Mesendoderm (in vitro differentiated cells): ENCODE data around the gene SHLD3.
"Not testable (repeated sequence)": the region's sequence is repeated elsewhere in the genome, so short reads cannot be mapped to it uniquely, and the experiment has no call there.

Source experiments
- DNase-seq: peaks from one replicate; pipeline ENCODE4 v3.0.0; 2013
- H2AK5ac ChIP-seq: 2 replicates; pipeline ENCODE4 v1.6.1; 2013; ENCODE audit warnings: low read length, inconsistent platforms
- H2BK120ac ChIP-seq: 2 replicates; pipeline ENCODE4 v1.6.1; 2013; ENCODE audit warnings: low read depth, mild to moderate bottlenecking, low read length, moderate library complexity, mixed read lengths
- H2BK15ac ChIP-seq: replicated peaks from 2 replicates; pipeline ENCODE4 v1.6.1; 2013; ENCODE audit warnings: low read depth, mild to moderate bottlenecking, moderate library complexity
- H2BK5ac ChIP-seq: 2 replicates; pipeline ENCODE4 v1.6.1; 2013; ENCODE audit warnings: low read length, inconsistent platforms
- H3K18ac ChIP-seq: 2 replicates; pipeline ENCODE4 v1.6.1; 2013; ENCODE audit warnings: mild to moderate bottlenecking, low read length, mixed read lengths
- H3K23ac ChIP-seq: one replicate; pipeline ENCODE4 v1.6.1; 2013; ENCODE audit warnings: low read length
- H3K27ac ChIP-seq: 2 replicates; pipeline ENCODE4 v1.5.1; 2013; ENCODE audit warnings: low read depth, mild to moderate bottlenecking, inconsistent platforms, low read length, moderate library complexity
- H3K27me3 ChIP-seq: 2 replicates; pipeline ENCODE4 v1.6.1; 2013; ENCODE audit warnings: low read length, control low read depth, mild to moderate bottlenecking, inconsistent platforms; ENCODE audit not compliant: insufficient read depth, poor library complexity
- H3K36me3 ChIP-seq: 2 replicates; pipeline ENCODE4 v1.6.1; 2013; ENCODE audit warnings: low read length, inconsistent platforms; ENCODE audit not compliant: control insufficient read depth, insufficient read depth
- H3K4ac ChIP-seq: one replicate; pipeline ENCODE4 v1.6.1; 2013; ENCODE audit warnings: low read depth, mild to moderate bottlenecking, low read length, moderate library complexity
- H3K4me1 ChIP-seq: 2 replicates; pipeline ENCODE4 v1.6.1; 2013; ENCODE audit warnings: low read depth, low read length, inconsistent platforms; ENCODE audit not compliant: control insufficient read depth
- H3K4me2 ChIP-seq: 2 replicates; pipeline ENCODE4 v1.6.1; 2013; ENCODE audit warnings: low read length
- H3K4me3 ChIP-seq: 2 replicates; pipeline ENCODE4 v1.5.1; 2013; ENCODE audit warnings: mild to moderate bottlenecking, low read length
- H3K56ac ChIP-seq: one replicate; pipeline ENCODE4 v1.6.1; 2013; ENCODE audit warnings: low read length
- H3K79me1 ChIP-seq: 2 replicates; pipeline ENCODE4 v1.6.1; 2013; ENCODE audit warnings: low read length, inconsistent platforms
- H3K79me2 ChIP-seq: 2 replicates; pipeline ENCODE4 v1.6.1; 2013; ENCODE audit warnings: mild to moderate bottlenecking, low read length; ENCODE audit not compliant: control insufficient read depth, insufficient read depth
- H3K9ac ChIP-seq: 2 replicates; pipeline ENCODE4 v1.6.1; 2013; ENCODE audit warnings: low read length, inconsistent platforms
- H4K5ac ChIP-seq: one replicate; pipeline ENCODE4 v1.6.1; 2013; ENCODE audit warnings: low read length
- H4K8ac ChIP-seq: one replicate; pipeline ENCODE4 v1.6.1; 2013; ENCODE audit warnings: low read depth, mild to moderate bottlenecking, control low read depth, low read length, moderate library complexity
- WGBS: extraction: QIAGEN DNeasy Blood & Tissue Kit; methylation state at CpG from one replicate; pipeline ENCODE4 v1.1.7; 2013; ENCODE audit warnings: low lambda C conversion rate, missing lambda C conversion rate; ENCODE audit not compliant: insufficient coverage; ENCODE audit errors: extremely low coverage; 5-methylcytosine and 5-hydroxymethylcytosine counted together

SHLD3 gene

GRCh38 chr5:65663804-65664521, 39.1 kb downstream of the SHLD3 start:
- Histone ChIP-seq H3K4ac (no peak overlapping the region), H3K4me2 (no peak overlapping the region), H3K56ac (no peak overlapping the region), H3K27ac (no peak overlapping the region), H2BK5ac (no peak overlapping the region), H3K79me2 (no peaks in the 10 kb centered on the region), H4K5ac (no peak overlapping the region), H3K36me3 (no peaks in the 10 kb centered on the region), H3K18ac (no peak overlapping the region), H2BK120ac (no peak overlapping the region), H3K23ac (no peak overlapping the region), H3K4me3 (no peak overlapping the region), H3K4me1 (no peaks in the 10 kb centered on the region), H2BK15ac (no peak overlapping the region), H3K79me1 (no peaks in the 10 kb centered on the region), H4K8ac (no peak overlapping the region), H2AK5ac (no peak overlapping the region), H3K9ac (no peak overlapping the region), H3K27me3 (no peaks in the 10 kb centered on the region)
- WGBS, result no CpG with 5 or more reads among the region's 1 CpG
- DNase-seq, result peak; percentile 83

- H3K56ac ChIP-seq, result no peak overlapping the region
- H3K9ac ChIP-seq, result no peak overlapping the region
- no peak overlapping the region for H4K8ac ChIP-seq
- H3K4me3 ChIP-seq, result no peak overlapping the region
- no peak overlapping the region for H3K23ac ChIP-seq
- H4K5ac ChIP-seq, result no peak overlapping the region
- no peak overlapping the region for H2AK5ac ChIP-seq
- H3K18ac ChIP-seq, result no peak overlapping the region
- H3K36me3 ChIP-seq, result no peaks in the 10 kb centered on the region
- WGBS, result 100% methylated on average over 1 of the region's 7 CpGs
- H3K27me3 ChIP-seq, result no peaks in the 10 kb centered on the region
- H2BK120ac ChIP-seq, result no peak overlapping the region
- no peak for DNase-seq
- H2BK5ac ChIP-seq, result no peak overlapping the region
- H2BK15ac ChIP-seq, result no peak overlapping the region
- H3K4ac ChIP-seq, result no peak overlapping the region
- H3K79me2 ChIP-seq, result no peaks in the 10 kb centered on the region
- no peak overlapping the region for H3K27ac ChIP-seq
- no peaks in the 10 kb centered on the region for H3K79me1 ChIP-seq
- no peaks in the 10 kb centered on the region for H3K4me1 ChIP-seq
- no peak overlapping the region for H3K4me2 ChIP-seq
Observed at GRCh38 chr5:65668696-65669095, 43.9 kb downstream of the SHLD3 start.

GRCh38 chr5:65672796-65673195, 48.0 kb downstream of the SHLD3 start:
- no peak overlapping the region for H2BK15ac ChIP-seq
- no peak overlapping the region for H2BK5ac ChIP-seq
- no peak overlapping the region for H2BK120ac ChIP-seq
- no peak for DNase-seq
- no peaks in the 10 kb centered on the region for H3K36me3 ChIP-seq
- H3K23ac ChIP-seq, result no peak overlapping the region
- WGBS, result no CpG with 5 or more reads among the region's 1 CpG
- H3K4me1 ChIP-seq, result no peaks in the 10 kb centered on the region
- H3K56ac ChIP-seq, result no peak overlapping the region
- no peak overlapping the region for H3K9ac ChIP-seq
- H3K79me2 ChIP-seq, result no peaks in the 10 kb centered on the region
- H3K79me1 ChIP-seq, result no peaks in the 10 kb centered on the region
- H3K27me3 ChIP-seq, result no peaks in the 10 kb centered on the region
- no peak overlapping the region for H3K4me3 ChIP-seq
- no peak overlapping the region for H3K4me2 ChIP-seq
- H3K18ac ChIP-seq, result no peak overlapping the region
- no peak overlapping the region for H4K5ac ChIP-seq
- no peak overlapping the region for H3K4ac ChIP-seq
- H3K27ac ChIP-seq, result no peak overlapping the region
- H4K8ac ChIP-seq, result no peak overlapping the region
- H2AK5ac ChIP-seq, result no peak overlapping the region

- H2BK120ac ChIP-seq, result no peak overlapping the region
- no peak overlapping the region for H3K23ac ChIP-seq
- H4K5ac ChIP-seq, result no peak overlapping the region
- H3K79me1 ChIP-seq, result no peaks in the 10 kb centered on the region
- no peak overlapping the region for H3K4me3 ChIP-seq
- DNase-seq, result no peak
- no peaks in the 10 kb centered on the region for H3K4me1 ChIP-seq
- no peak overlapping the region for H3K27ac ChIP-seq
- H4K8ac ChIP-seq, result no peak overlapping the region
- no peak overlapping the region for H3K4ac ChIP-seq
- no peaks in the 10 kb centered on the region for H3K79me2 ChIP-seq
- H3K56ac ChIP-seq, result no peak overlapping the region
- H3K36me3 ChIP-seq, result no peaks in the 10 kb centered on the region
- no peak overlapping the region for H3K18ac ChIP-seq
- H2BK5ac ChIP-seq, result no peak overlapping the region
- no peak overlapping the region for H2AK5ac ChIP-seq
- H3K9ac ChIP-seq, result no peak overlapping the region
- no peaks in the 10 kb centered on the region for H3K27me3 ChIP-seq
- no peak overlapping the region for H2BK15ac ChIP-seq
- no peak overlapping the region for H3K4me2 ChIP-seq
Observed at GRCh38 chr5:65674749-65675148, 49.9 kb downstream of the SHLD3 start.

GRCh38 chr5:65676056-65676455, 51.2 kb downstream of the SHLD3 start:
- not testable (repeated sequence) for H2BK120ac ChIP-seq, H3K18ac ChIP-seq, H3K23ac ChIP-seq, H3K79me1 ChIP-seq, H3K4me2 ChIP-seq, H2BK15ac ChIP-seq, H3K4ac ChIP-seq, DNase-seq, H4K8ac ChIP-seq, H2BK5ac ChIP-seq, H3K56ac ChIP-seq, H3K4me3 ChIP-seq, H3K36me3 ChIP-seq, H3K79me2 ChIP-seq, H3K27me3 ChIP-seq, H3K4me1 ChIP-seq, H4K5ac ChIP-seq, H3K9ac ChIP-seq, H3K27ac ChIP-seq, H2AK5ac ChIP-seq
- WGBS, result no CpG with 5 or more reads among the region's 3 CpGs
